HG02840 (cell line): Measurements from ENCODE around the gene SH3RF3.

Source experiments
- ATAC-seq: cut with Tn5 transposase; IDR thresholded peaks from one replicate; pipeline ENCODE4 v1.9.1; 2021; ENCODE audit warnings: mild to moderate bottlenecking, moderate library complexity, moderate number of reproducible peaks; ENCODE audit not compliant: unreplicated experiment, low FRiP score

SH3RF3 gene

DNA sequence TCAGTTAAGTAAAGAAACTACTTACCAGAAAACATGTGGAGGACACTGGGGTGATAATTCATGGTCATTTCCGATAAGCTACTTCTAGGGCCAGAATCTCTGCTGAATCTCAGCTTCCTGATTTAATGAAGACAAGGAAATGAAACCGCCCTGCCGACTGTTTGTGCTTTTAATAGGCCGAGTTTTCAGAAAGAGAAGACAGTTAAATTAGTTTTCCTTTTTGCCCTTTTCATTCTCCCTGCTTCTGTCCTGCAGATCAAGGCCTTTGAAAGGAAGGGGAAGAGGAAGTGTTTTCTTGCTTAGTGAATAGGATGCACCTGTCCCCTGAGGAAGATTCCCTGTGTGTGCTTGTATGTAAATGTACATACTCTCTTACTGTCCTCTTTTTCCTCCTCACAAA, 126.6 kb downstream of the SH3RF3 start:
- ATAC-seq: no peak

- no peak for ATAC-seq
Measured at GRCh38 chr2:109256111-109256510, 127.1 kb downstream of the SH3RF3 start.

DNA sequence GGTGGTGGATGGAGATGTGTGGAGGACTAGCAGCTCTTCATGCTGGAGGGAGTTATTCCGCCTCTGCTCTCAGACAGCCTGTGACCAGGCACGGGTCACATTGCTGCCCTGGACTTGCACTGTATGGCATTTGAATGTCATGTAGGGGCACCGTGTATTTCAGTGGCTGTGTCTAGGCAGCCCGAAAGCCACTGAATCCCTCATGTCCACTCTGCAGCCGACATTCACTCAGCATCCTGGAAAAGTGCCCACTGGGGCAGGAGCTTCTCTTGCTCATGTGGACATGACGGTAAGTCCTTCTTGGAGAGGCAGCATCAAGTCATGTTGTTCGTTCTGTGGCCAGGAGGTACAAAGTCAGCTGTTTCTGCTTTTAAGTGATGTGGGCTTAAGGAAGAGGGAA, 127.9 kb downstream of the SH3RF3 start:
- ATAC-seq: no peak

- no peak for ATAC-seq
Measured at GRCh38 chr2:109257653-109258052, 128.6 kb downstream of the SH3RF3 start.

DNA sequence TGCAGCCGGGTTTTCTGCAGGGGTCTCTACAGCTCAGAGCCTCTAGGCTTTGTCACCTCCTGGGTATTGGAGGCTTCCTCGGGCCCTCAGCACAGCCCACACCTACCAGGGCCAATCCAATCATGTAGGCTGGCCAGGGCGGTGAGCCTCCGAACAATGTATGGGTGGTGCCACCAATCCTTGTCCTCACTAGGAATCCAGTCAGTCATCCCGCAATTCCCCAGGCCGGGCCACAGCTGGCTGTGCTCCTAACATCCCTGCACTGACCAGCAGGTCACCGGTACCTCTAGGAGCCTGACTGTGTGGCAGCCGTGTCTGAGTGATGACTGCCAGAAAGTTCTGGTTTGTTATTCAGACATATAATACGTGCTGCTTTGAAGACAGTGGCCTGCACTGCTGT, 129.4 kb downstream of the SH3RF3 start:
- ATAC-seq: no peak

GRCh38 chr2:109258905-109259540, 130.0 kb downstream of the SH3RF3 start:
- ATAC-seq: no peak

DNA sequence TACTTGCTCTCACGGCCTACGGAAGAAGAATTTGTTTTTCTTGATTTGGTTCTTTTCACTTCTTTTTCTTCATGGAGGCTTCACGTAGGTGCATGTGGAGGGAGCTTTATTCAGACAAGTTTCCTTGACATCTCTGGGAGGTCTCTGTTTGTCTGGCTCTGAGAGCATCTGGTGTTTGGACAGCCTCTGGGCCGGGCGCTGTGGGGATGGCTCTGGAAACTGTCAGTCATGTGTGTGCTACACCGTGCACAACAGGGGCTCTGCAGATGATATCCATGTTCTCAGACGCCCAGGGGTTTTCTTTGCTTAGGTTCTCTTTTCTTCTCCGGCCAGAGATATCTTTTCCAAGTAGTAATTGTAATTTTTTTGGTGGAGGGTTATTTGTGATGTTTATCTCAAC, 130.7 kb downstream of the SH3RF3 start:
- ATAC-seq: no peak

DNA sequence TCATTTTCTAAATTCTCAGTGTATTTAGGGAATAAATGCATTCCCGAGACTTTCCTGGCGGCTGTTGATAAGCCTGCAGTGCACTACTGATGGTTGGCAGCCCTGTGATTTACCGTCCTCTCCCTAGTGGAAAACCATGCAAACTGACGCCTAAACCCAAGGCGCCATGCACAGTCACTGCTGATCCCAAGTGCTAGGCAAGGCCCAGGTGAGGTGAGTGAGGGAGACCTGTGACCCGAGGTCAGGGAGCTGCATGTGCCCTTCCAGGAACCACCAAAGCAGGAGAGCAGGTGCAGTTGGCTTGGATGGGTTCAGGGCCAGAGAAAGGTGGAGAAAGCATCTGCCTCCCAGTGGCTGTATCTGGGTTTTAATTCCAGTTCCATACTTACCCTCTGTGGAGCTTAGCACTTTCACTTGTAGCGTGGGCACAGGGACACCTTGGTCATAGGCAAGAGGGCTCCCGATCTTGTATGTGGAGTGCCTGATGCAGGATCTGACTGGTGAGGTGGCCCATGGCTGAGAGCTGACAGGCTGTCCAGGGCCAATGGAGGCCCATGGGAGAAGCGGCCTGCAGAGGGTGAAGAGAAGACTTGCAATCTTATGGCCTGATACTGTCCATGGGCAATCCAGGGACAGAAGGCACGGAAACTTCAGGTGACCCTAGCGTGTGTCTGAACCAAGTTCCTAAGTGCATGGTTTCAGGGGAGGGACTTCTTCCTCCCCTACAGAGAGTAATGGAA, 131.3 kb downstream of the SH3RF3 start:
- no peak for ATAC-seq

GRCh38 chr2:109260886-109261700, 132.1 kb downstream of the SH3RF3 start:
- ATAC-seq: no peak

DNA sequence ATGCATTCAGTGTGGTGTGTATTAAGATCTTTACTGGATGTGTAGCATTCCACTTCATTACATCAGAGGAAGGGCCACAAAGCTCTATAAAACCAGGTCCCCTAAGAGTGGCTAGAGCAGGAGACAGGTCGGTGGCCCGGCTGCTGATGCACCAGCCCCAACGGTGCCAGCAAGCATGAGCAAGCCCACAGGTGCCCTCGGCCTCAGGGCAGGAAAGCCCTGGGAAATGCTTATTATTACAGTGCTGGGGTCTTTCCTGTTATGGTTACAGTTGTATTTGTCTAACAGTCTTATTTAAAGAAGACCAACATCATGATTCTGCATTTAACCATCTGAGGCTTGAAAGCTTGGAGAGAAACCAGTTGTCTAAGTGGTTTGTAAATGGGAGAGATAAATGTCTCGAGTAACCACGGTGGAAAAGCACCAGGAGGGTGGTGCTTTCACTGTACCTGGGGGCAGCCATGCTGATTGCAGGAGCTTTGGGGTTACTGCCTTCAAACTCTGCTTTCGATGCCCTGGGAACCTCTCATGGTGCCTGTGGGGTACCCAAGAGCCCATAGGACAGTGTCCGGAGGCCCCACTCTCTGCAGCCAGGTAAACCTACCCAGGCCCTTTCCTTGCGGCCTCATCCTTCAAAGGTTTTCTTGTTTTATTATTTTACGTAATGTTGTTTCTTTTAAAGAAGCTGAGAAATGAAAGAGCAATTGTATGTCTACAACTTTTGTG, 133.1 kb downstream of the SH3RF3 start:
- ATAC-seq: no peak

GRCh38 chr2:109264595-109265328, 135.8 kb downstream of the SH3RF3 start:
- no peak for ATAC-seq

GRCh38 chr2:109265369-109265768, 136.4 kb downstream of the SH3RF3 start:
- no peak for ATAC-seq

- ATAC-seq: no peak
Measured at GRCh38 chr2:109265953-109266352, 136.9 kb downstream of the SH3RF3 start.

- ATAC-seq: no peak
Measured at GRCh38 chr2:109266496-109266895, 137.5 kb downstream of the SH3RF3 start.

- no peak for ATAC-seq
Measured at GRCh38 chr2:109266998-109267854, 138.2 kb downstream of the SH3RF3 start.

- ATAC-seq: no peak
Measured at GRCh38 chr2:109268916-109269315, 139.9 kb downstream of the SH3RF3 start.

DNA sequence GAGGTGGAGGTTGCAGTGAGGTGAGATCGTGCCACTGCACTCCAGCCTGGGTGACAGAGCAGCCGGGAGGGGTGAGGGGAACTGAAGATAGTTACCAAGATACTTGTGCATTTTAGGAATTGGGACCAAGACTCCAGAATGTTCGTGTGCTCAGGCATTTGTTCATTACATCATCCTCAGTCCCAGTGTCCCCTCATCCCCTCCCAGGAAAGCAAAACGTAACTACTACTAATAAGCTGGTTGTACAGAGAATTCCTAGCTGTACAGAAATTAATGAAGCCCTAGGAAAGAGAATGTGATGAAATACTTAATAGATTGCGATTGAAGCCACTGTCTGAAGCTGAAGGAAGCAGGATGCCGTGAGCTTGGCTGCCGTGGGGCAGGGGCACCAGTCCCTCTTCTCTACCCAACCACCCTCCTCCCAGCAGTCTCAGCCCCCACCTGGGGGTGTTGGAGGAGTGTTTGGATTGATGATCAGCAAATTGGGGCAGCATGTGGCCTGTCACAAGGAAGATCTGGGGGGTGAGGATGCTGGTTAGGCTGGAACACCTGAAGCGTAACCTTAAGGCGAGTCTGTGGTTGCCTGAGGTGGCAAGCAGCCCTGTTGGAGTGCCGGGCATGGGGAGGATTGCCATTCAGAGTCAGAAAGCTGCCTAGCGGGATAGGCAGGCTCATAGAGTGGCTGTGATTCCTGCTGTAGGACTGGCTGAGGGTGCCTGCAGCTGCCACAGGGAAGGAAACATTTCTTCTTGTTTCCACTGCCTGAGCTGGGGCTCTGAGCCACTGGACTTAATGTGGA, 140.9 kb downstream of the SH3RF3 start:
- no peak for ATAC-seq
